Ureter (tissue), 1 donor: Measurements from ENCODE around the gene ISX. TPM values are rescaled to one million over a fixed set of nuclear protein-coding genes. Genes with fewer than 3 reads are reported as not detected.

Experiments
- DNase-seq: peaks from one replicate; pipeline ENCODE4 v3.0.0-alpha.2; 2020; ENCODE audit warnings: low spot score
- total RNA-seq: library from RNA; stranded (reverse); gene quantifications from one replicate; pipeline ENCODE4 v1.2.4, GENCODE V29; 2023
- donor health status: DM: yes; HTN: yes; CAD: no.

Gene ISX
- total RNA-seq, 1 donor from 2014 or later = not detected

DNA sequence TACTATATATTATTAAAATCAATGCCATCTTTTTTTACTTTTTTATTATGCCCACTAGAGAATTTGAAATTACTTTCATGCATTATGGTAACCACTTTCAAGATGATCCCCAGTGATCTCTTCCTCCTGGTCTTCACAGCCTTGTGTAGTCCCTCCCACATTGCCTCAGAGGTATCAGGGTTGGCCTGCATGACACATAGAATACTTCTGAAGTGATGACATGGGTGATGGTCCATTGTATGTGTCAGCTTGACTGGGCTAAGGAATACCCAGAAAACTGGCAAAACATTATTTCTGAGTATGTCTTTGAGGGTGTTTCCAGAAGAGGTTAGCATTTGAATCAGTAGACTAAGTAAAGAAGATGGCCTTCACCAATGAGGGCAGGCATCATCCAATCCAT is 14.2 kb upstream of the ISX start:
- DNase-seq = no peak

DNA sequence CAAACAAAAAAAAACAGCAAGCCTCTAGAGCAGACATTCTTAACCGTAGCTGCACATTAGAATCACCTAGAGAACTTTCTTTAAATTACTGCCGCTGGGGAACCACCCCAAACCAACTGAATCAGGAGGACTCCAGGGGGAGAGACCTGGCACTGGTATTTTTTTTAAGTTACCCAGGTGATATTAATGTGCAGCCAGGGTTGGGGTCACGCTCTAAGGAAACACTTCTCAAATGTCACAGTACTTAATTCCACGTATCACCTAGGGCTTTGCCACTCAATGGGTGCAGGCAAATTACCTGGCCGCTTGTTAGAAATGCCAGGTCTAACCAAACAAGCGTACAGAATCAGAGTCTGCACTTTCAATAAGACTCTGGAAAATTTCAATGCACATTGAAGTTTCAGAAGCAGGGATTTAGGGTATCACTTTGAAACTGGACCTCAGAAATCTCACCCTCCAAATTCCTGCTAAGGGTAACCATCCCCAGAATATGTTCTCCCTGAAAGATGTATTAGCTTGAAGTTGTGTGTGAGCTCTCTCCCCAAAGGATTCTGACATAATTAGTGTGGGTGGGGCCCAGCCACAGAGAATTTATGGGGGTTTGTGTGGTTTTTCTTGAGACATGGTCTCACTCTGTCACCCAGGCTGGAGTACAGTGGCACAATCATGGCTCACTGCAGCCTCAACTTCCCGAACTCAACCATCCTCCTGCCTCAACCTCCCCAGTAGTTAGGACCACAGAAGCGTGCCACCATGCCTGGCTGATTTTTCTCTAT is 12.7 kb upstream of the ISX start:
- no peak for DNase-seq

DNA sequence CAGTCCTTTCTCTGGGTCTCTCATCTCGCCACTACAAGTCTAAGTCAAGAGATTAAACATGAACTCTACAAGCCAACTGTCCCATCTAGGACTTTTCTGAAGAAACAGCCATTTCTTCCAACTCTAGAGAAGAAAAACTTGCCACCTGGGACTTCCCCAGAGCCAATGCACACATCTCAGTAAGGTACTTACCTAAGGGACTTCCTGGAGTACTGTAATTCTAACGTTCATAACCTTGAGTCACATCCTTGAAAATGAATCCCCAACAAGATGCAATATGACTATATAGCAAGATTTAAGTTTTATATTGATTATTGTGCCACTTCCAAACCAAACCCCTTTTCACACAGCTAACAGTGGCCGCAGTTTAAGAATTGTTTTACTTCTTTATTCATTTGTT is 11.9 kb upstream of the ISX start:
- DNase-seq = no peak

DNA sequence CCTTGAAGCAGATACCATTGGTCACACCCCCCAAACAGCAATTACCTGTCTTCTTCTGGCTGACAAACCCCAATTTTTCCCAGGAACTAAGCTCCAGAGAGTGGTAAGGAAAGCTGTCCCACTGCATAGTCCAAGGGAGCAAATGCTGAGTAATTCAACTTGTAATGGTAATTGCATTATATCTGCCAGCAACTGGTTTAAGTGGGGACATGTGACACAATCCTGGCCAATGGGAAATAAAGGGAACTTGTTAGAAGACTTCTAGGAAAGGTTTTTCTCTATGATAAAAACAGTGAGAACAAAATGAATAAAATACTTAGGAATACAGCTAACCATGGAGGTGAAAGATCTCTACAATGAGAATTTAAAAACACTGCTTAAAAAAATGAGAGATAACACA is 9.5 kb upstream of the ISX start:
- no peak for DNase-seq

DNA sequence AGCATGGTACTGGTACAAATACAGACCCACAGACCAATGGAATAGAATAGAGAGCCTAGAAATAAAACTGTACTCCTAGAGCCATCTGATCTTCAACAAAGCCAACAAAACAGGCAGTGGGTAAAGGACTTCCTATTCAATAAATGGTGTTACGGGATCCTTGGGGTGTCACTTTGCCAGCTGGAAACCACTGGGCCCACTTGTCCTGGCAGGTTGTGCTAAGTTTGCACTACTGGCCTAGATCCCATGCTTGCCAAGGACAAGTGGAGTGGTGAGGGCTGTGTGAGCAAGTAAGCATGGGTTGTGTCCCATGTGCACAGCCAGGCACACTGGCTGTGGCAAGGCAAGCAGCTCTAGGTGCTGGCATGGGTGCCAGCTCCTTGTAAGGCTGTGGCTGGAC is 8.8 kb upstream of the ISX start:
- DNase-seq = no peak

DNA sequence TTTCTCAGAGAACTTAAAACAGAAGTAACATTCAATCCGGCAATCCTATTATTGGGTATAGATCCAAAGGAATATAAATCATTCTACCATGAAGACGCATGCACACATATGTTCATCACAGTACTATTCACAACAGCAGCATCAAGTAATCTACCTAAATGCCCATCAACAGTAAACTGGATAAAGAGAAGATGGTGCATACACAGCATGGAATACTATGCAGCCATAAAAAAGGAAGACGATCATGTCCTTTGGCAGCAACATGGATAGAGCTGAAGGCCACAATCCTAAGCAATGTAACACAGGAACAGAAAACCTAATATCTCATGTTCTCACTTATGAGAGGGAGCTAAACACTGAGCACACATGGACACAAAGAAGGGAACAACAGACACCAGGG is 6.3 kb upstream of the ISX start:
- DNase-seq = no peak

DNA sequence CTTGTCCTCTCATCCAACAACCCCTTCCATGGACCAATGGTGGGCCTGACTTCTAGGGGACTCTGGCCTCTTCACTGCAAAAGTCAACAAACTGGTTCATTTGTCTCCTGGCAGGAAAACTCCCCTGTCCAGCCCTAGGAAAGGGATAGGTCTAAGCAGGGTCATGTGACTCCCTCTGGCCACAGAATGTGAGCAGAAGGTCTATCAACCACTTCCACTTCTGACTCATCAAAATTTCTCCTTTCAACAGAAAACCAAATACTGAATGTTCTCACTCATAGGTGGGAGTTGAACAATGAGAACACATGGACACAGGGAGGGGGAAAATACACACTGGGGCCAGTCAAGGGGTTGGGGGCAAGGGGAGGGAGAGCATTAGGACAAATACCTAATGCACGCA is 1.3 kb upstream of the ISX start:
- no peak for DNase-seq

DNA sequence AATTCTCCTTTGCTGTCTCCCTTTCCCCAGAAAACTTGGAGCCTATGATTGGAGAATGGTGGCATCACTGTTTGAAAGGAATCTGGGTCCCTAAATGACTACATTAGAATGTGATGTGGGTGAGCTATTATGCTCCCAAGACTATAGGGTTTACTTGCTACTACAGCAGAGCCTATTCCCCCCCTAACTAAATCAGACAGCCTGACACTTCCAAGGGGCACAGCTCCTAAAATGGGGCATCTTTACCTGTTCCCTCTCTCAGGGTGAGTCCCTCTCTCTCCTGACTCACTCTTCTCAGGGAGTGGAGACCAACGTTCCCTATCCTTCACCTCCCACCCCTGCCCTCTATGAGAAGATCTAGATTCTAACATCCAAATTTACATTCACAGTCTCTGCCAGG is 775 bp upstream of the ISX start:
- DNase-seq = no peak

DNA sequence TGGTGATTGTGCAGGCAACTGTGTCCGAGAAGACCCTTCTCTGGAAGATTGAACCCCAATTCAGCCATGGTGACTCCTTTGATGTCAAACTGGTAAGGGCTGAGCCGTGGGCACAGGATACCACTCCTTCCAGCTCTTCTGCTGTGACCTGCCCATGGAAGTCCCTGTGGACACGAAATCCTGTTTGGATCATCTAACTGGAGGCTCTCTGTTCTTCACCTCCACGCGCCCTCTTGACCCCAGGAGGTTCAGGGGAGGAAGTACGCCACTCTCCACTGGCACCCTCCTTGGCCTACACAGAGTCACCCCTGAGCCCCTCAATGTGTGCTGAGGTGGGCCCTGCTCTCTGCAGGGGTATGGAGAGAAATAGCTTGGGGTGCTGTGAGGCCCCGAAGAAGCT is 810 bp downstream of the ISX start:
- DNase-seq = no peak

DNA sequence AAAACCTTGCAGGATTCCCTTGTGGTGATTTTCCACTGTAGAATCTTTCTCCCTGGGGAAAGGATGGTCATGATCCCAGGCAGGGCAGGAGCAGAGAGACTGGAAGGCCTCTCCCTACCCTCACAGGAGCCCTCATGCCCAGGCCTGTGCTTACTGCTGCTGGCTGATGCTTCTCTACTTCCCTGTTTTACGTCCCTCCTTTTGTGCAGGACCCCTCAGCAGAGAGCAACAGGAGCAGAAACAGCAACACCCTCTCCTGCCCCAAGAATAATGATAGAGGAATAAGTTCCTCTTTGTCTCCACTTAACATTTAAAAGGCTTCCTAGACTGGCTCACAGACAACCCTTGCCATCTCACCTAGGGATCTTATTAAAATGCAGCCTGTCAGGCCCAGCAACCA is 3.6 kb downstream of the ISX start:
- DNase-seq = no peak

DNA sequence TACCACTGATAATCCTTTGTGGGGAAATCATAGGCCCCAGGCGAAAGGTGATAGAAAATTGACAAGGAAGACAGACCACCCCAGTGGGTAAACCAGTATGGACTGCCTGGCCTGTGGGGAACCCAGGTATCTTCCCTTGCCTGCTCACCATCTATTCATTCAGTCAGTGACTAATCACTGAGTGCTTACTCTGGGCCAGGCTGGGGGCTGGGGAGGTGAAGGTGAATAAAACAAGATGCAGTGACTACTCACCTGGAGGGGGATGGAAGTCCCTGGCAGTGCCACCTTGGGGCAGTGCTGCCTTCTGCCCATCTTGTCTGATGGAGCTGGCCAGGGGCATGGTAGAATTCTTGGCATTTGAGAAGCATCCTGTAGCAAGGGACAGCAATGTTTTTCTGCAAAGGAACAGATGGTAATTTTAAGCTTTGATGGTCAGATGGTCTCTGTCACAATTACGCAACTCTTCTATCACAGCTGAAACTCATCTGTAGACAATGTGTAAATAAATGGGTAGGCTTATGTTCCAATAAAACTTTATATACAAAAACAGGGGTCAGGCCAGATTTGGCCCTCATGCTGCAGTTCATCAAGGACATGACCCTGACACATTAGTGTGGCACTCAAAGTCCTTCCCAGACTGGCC is 4.6 kb downstream of the ISX start:
- no peak for DNase-seq

DNA sequence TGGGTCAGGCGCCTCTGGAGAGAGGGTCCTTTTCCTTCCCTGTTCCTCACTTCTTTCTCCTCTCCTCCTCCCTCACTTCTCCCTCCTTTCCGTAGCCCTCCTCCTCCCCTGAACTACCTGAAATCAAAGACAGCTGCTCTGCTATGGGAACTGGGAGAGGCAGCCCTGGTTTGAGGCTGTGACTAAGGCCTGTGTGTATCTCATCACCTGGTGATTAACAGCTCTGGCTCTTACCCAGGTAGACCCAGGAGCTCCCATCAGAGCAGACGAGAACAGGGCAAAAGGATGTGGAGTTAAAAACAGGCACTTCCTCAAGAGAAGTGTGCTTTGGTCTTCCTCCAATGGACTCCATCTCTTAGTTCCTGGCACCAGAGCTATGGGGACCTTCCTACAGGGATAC is 5.8 kb downstream of the ISX start:
- DNase-seq = no peak

DNA sequence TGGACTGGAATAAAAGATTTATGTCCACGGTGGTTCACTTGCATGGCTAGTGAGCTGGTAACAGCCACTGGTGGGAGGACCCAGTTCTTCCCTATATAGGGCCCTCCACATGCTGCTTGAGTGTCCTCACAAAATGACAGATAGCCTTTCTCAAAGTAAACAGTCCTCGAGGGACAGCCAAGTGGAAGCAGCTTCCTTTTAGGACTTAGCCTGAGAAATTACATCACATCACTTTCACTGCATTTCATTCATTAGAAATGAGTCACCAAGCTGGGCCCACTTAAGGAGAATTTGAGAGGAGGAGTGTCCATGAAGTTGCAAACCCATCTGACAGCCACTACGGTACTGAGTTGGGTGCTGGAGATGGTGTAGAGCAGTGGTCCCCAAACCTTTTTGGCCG is 7.0 kb downstream of the ISX start:
- DNase-seq = no peak

DNA sequence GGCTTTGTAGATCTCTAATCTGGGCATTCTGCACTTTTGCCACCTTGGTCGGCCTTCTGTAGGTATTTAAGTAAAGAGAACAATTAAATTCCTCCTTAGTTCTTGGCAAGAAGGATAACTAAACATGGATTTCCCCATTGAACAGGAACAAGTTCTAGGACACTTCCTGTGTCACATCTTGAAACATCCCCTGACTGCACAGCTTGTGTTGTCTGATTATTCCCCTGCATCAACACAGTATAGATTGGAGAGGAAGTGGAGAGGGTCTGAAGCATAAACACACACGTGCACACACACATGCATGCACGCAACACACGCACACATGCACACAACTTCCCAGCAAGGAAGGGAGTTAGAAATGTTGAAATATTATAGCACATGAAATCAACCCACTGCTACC is 8.6 kb downstream of the ISX start:
- no peak for DNase-seq

DNA sequence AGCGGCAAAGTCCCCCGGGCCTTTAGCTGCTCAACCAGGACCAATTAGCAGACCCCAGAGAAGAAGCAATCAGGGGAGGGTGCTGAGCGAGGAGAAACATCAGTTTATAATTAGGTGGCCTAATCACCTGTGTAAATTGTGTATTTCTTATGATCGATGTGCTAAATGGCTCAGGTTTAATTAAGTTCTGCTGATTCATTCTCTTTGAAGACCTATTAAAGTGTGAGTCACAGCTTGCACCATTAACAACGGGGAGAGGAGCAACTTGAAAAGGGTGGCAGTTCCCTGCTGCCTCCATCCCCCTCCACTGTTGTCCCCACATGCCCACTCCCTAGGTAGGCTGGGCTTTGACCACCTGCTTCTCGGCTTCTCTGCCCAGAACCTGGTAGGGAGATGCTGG is 10.7 kb downstream of the ISX start:
- DNase-seq = no peak

DNA sequence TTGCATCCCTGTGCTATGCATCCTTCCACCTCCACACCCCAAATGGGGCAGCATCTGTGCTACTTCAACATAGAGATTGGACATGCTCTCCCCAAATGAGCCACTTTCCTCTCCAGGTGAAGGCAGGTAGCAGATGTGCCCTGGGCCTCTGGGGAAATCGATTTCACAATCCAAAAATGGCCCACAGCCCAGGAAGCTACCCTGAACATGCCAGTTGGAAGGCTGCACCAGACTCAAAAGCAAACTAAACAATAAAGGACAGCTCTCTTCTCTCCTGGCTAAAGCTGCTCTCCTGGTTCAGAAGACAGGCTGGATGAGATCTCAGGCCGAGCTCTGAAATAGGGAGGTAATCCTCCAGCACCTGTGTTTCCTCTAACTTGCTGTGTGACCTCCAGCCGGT is 19.7 kb downstream of the ISX start:
- DNase-seq = no peak

DNA sequence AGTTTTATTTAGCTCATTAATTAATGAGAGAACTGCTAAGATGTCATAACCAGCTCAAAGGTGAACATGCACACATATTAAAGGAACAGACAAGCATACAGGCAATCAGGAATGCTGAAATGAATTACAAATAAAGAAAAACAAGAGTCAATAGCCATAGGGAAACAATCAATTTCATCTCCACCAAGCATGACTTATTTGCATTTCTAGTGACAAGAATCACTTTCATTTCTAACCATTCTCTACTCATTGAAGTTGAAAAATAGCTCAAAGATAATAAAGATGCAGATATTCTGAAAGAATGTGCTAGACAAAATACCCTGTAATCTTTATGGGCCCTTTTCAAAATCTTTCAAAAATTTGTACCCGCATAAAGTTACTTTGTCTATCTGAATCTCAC is 23.2 kb downstream of the ISX start:
- no peak for DNase-seq

DNA sequence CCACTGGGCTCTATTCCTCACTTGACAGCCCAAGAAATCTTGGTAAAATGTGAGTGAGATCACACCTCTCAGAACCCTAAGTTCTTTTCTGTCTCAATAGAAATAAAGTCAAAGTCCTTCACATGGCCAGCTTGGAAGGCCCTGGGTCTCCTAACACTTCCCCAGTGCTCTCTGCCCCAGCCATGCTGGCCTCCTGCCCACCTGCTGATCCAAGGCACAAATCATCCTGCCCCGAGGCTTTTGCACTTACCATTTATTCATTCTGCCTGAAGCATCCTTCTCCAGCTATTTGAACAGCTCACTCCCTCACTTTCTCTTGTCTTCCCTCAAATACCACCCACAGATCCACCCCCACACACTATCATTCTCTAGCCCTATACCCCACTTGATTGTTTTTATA is 26.4 kb downstream of the ISX start:
- DNase-seq = no peak

DNA sequence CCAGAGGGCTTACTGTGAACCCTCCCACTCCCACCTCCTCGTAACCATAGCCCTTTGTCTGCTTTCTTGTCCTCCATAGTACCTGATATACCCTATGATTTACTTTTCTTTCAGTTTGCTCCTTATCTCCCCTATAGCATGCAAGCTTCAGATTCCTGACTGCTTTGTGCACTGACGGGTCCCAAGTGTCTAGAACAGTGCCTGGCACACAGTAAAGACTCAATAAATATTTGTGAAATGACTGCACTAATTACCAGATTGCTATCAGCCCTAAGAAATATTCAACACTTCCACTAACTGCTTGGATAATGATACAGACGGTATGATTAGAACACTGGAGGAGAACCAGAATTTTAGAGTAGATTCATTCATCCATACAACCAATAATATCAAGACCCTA is 33.0 kb downstream of the ISX start:
- no peak for DNase-seq

DNA sequence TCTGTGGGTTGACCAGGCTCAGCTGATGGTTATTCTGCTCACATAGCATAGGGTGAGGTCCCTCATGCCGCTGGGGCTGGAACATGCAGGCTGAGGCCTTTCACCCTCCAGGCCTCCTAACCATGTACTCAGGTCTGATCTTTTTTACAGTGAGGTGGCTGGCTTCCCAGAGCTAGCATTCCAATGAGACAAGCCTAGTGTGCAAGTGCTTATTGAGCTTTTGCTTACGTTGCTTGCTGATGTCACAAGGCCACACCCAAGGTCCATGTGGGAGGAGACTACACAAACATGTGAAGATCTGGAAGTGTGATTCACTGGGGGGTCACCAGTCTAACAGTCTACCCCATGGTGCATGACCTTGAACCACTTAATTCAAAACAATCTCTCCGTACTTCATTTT is 33.9 kb downstream of the ISX start:
- DNase-seq = no peak

DNA sequence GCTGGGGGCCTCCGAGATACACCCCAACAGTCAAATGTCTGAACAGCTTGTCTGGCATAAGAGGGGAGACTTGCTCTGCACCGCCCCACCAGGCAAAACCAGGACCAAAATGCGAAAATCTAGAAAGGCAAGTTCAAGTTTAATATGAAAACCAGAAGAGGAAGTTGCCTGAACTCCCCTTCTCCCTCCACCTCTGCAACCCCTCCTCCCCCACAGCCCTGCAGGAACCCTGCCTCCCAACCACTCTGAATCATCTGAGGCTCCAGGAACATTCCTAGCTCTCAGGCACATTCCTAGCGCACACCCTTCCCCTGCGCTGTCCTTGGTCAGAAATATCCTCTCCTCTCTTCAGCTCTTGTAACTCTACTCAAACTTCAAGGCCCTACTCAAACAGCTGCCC is 36.7 kb downstream of the ISX start:
- no peak for DNase-seq

DNA sequence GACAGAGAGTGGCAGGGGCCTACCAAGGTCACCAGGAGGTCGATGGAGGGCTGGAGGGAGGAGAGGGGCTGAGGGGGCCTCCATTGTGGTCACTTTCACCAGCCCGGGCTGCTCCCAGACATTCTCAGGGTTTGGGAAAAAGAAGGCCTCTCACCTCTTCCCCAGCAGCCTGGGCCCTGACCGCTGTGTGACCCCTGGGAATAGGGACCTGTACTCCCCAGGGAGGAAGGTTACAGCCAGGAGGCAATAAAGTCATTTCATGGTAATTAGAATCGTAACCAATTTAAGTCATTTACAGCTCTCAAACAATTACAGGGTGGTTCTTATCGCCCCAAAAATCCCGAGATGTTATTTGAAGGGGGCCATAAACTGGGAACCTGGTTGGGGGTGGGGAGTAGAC is 37.8 kb downstream of the ISX start:
- DNase-seq = no peak

DNA sequence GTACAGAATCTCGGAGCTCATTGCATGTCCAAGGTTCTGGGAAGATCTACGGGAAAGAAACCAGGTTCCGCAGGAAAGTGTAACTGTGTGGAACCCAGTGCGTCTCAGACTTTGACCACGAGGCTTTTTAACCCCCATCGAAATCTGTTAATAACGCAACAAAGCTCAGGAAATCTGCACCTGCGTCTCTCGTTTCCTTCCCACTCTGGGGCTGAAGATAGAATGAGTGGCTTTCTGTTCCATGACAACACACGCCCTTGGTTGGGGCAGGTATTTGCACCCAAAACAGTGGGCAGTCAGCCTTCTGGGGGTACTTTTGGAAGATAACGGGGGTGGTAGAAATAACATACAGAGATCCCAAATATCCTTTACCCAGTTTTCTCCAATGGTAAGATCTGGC is 38.5 kb downstream of the ISX start:
- no peak for DNase-seq

DNA sequence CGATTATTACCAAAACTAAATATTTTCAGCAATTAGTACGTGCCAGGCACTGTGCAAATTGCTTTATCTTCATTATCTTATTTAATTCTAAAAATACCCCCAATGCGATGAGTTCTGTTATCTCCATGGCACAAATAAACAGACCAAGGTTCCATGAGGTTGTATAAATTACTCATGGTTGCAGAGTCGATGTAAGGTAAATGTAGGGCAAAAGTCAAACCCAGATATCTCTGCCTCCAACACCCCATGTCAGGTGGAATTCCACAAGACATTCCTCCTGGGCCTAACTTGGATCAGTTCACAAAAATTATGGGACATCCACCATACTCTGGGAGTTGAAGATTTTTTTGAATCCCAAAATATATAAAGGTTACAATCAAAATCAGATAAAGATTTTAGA is 43.7 kb downstream of the ISX start:
- DNase-seq = no peak
